ENCODE results near the gene TOMM20L. TPM values are rescaled to one million over a fixed set of nuclear protein-coding genes. Genes with fewer than 3 reads are reported as not detected.
"Not testable (repeated sequence)": the region's sequence is repeated elsewhere in the genome, so short reads cannot be mapped to it uniquely, and the experiment has no call there.

TOMM20L gene
- total RNA-seq, 4 donors from 2014 or later: not detected

GRCh38 chr14:58401587-58401986, 5.9 kb downstream of the TOMM20L start:
- H3K4me1 ChIP-seq: peaks cover 0 to 5% (median under 1%) of the 10 kb centered on the region in 3 donors
- no peak for DNase-seq
- H3K9me3 ChIP-seq: no peaks in the 10 kb centered on the region
- 72 to 84% methylated on average over 3 of the region's 3 CpGs for WGBS, 2 donors
- no peak overlapping the region for H3K4me3 ChIP-seq
- H3K36me3 ChIP-seq: no peaks in the 10 kb centered on the region
- TF ChIP-seq POLR2A (IDR thresholded peaks at IDR 0.05): no peak
- no peak for TF ChIP-seq CTCF (IDR thresholded peaks at IDR 0.05)
- H3K27me3 ChIP-seq: no peaks in the 10 kb centered on the region
- intact Hi-C loops (cut with DNase I): no loop called here
- H3K27ac ChIP-seq: no peak overlapping the region

GRCh38 chr14:58408681-58409215, 13.0 kb downstream of the TOMM20L start:
- Histone ChIP-seq H3K36me3 (peaks cover 0 to 58% (median 13%) of the 10 kb centered on the region in 3 donors), H3K4me3 (no peak overlapping the region), H3K4me1 (no peaks in the 10 kb centered on the region), H3K9me3 (no peaks in the 10 kb centered on the region), H3K27ac (no peak overlapping the region), H3K27me3 (no peaks in the 10 kb centered on the region)
- 88 to 89% methylated on average over 3 of the region's 3 CpGs for WGBS, 2 donors
- DNase-seq: no peak
- intact Hi-C loops (cut with DNase I): no loop called here
- TF ChIP-seq CTCF (IDR thresholded peaks at IDR 0.05): no peak
- TF ChIP-seq POLR2A (IDR thresholded peaks at IDR 0.05): no peak

GRCh38 chr14:58414845-58415244, 19.1 kb downstream of the TOMM20L start:
- TF ChIP-seq CTCF (IDR thresholded peaks at IDR 0.05) (no peak), POLR2A (IDR thresholded peaks at IDR 0.05) (no peak)
- 100% methylated on average over 1 of the region's 1 CpG; no CpG with 5 or more reads in 1 of the 2 donors for WGBS, 2 donors
- H3K36me3 ChIP-seq: peaks cover 0 to 87% (median 11%) of the 10 kb centered on the region in 3 donors
- H3K4me1 ChIP-seq: no peaks in the 10 kb centered on the region
- H3K9me3 ChIP-seq: no peaks in the 10 kb centered on the region
- DNase-seq: no peak
- H3K4me3 ChIP-seq: no peak overlapping the region
- H3K27me3 ChIP-seq: no peaks in the 10 kb centered on the region
- intact Hi-C loops (cut with DNase I): no loop called here
- H3K27ac ChIP-seq: no peak overlapping the region

- Histone ChIP-seq H3K27ac (no peak overlapping the region), H3K27me3 (no peaks in the 10 kb centered on the region), H3K4me3 (no peak overlapping the region), H3K4me1 (no peaks in the 10 kb centered on the region), H3K36me3 (peaks cover 0 to 87% (median 3%) of the 10 kb centered on the region in 3 donors), H3K9me3 (no peaks in the 10 kb centered on the region)
- no peak for TF ChIP-seq CTCF (IDR thresholded peaks at IDR 0.05)
- no peak for TF ChIP-seq POLR2A (IDR thresholded peaks at IDR 0.05)
- no peak for DNase-seq
- 89 to 93% methylated on average over 10 of the region's 10 CpGs for WGBS, 2 donors
- intact Hi-C loops (cut with DNase I): no loop called here
Measured at GRCh38 chr14:58415636-58416547, 20.2 kb downstream of the TOMM20L start.

- H3K27ac ChIP-seq; DNase-seq; H3K27me3 ChIP-seq; H3K9me3 ChIP-seq; H3K4me1 ChIP-seq; intact Hi-C loops (cut with DNase I); H3K4me3 ChIP-seq: not testable (repeated sequence)
- peaks cover 0 to 87% (median 0%) of the 10 kb centered on the region in 3 donors for H3K36me3 ChIP-seq
- WGBS, 2 donors: 90 to 91% methylated on average over 1 of the region's 1 CpG
Measured at GRCh38 chr14:58416934-58417333, 21.2 kb downstream of the TOMM20L start.
